NCI-H510A (cell line): ENCODE data around the gene MRRF.
"Not testable (repeated sequence)": the region's sequence is repeated elsewhere in the genome, so short reads cannot be mapped to it uniquely, and the experiment has no call there.

ENCODE experiments used
- DNase-seq: peaks from one replicate; lab custom pipeline; 2025; lab: John Stamatoyannopoulos, UW

Gene MRRF

GRCh38 chr9:122277285-122277897, 12.7 kb downstream of the MRRF start:
- no peak for DNase-seq

DNA sequence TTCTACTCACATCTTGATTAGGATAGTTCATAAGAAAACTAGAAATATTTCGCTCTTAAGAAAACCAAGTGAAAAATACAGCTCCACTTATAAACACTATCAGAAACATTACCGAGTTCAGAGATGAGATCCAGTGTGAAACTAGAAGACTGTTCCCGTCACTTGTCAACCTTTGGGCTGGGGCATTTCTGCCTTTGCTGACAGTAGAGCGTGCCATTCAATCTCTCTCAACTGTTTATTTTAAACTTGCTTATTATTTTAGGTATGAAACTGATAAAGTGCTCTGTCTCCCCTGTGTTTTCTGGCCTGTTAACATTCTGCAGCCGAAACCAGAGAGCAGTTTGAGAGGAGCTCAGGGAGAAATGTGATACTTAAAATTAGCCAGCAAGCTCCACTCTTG, 16.7 kb downstream of the MRRF start:
- DNase-seq = no peak

- DNase-seq = no peak
Measured at GRCh38 chr9:122286764-122287163, 22.1 kb downstream of the MRRF start.

- DNase-seq = no peak
Measured at GRCh38 chr9:122287214-122287720, 22.6 kb downstream of the MRRF start.

- DNase-seq = no peak
Measured at GRCh38 chr9:122291458-122291857, 26.8 kb downstream of the MRRF start.

GRCh38 chr9:122294531-122294930, 29.8 kb downstream of the MRRF start:
- DNase-seq = no peak

DNA sequence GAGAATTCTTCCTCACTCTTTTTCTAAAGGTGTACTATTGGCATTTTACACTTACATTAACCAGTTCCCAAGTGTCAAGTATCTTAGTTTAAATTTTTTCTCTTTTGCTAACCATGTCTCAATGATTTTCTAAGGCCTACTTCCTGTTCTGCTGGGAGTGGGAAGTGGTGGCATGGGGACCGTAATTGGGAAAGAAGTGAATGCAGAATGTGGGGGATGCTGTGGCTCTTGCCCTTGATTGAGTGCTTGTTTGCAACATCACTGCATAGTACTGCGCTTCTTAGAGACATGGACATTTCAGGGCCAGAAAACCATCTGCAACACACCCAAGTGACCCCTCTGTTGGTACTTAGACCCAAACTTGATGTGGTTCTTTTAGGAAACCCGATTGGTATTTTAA, 32.8 kb downstream of the MRRF start:
- no peak for DNase-seq

DNA sequence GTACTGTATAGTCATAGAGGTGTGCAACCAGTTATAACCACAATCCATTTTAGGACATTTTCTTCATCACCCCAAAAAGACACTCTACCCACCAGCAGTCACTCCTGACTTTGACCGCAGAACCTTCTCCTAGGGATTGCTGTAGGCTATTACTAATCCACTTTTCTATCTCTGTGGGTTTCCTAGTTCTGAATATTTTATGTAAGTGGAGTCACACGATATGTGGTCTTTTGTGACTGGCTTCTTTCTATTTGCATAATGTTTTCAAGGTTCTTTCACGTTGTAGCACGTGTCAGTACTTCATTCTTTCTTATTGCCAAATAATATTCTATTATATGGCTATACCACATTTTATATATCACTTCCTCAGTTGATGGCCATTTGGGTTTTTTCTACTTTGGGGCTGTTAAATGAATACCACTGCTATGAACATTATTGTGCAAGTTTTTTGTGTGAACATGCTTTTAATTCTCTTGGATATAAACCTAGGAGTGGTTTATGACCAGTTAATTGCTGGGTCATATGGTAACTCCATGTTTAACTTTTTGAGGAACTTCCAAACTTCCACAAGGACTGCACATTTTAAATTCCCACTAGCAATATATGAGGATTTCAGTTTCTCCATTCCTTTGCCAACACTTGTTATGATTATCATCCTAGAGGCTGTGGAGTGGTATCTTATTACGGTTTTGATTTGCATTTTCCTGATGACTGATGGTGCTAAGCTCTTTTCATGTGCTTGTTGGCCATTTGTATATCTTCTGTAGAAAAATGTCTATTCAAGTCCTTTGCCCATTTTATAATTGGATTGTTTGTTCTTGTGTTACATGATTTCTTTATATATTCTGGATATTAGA, 37.8 kb downstream of the MRRF start:
- DNase-seq = no peak

- DNase-seq = no peak
Measured at GRCh38 chr9:122307061-122307460, 42.4 kb downstream of the MRRF start.

GRCh38 chr9:122307925-122308324, 43.2 kb downstream of the MRRF start:
- no peak for DNase-seq

DNA sequence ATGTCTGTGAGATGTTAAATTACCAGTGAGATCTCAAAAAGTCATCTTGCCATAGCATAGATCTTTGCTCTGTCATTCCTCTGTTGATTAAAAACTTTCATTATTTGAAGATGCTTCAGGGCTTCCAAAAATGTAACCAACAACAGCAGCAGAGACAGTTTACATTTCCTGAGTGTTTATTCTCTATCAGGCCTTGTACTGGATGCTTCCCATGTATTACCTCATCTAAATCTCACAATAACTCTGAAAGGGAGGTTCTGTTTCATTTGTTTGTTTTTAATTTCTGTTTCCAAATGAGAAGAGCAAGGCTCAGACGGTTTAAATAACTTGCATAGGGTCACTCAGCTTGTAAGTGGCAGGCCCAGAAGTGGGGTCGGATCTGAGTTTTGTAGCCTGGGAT, 45.2 kb downstream of the MRRF start:
- no peak for DNase-seq

DNA sequence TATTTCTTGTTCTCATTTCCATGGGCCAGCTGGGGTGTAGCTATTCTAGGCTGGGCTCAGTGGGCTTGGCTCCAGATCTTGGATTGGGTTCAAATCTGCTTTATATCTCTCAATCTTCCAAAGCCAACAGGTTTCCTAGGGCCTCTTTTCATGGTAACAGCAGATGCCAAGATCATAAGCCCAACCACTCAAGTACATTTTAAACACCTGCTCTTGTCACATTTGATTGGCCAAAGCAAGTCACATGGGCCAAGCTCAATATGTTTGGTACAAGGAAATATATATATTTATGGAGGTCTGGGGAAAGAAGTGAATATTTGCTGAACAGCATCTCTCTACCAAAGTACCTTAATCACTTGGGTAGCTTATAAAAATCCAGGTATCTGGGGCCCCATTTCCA, 49.5 kb downstream of the MRRF start:
- DNase-seq = peak; percentile 3

GRCh38 chr9:122315534-122315933, 50.9 kb downstream of the MRRF start:
- no peak for DNase-seq

- DNase-seq = no peak
Measured at GRCh38 chr9:122318284-122318683, 53.6 kb downstream of the MRRF start.

- no peak for DNase-seq
Measured at GRCh38 chr9:122320413-122320881, 55.8 kb downstream of the MRRF start.

GRCh38 chr9:122322553-122322952, 57.9 kb downstream of the MRRF start:
- no peak for DNase-seq

DNA sequence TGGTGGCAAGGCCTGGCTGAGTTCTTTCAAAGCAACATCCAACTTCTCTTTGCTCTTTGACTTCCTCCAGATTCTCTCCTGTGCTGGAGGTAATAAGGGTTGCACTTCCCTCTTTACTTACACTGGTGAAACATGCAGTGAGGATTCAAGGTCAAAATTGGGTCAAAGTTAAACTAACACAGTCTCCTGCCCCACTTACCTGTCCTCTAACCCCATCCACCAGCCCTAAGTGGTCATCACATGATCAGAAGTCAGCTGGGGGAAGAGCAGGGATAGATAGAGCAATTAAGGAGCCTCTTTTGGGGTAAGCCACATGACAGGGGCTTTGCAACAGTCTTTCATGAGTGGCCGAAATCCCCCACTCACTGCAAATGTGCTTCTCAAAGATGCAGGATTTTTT, 60.0 kb downstream of the MRRF start:
- not testable (repeated sequence) for DNase-seq

DNA sequence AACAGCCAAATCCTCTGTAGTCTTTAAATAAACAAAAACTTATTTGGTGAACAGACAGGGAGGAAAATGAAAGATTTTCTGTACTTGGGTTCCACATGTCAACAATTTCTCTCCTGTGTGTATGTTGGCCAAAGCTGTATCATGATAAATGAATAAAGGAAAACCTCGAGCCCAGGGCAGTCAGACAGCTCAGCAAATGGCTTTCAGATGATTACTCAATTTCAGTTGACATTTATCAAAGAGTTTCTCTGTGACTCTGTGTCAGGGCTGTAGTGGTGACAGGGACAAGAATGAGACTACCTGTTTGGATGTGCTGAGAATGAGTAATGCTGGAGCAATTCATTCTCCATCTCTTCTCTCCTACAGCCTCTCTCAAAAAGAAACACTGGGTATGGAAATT, 60.4 kb downstream of the MRRF start:
- DNase-seq = no peak

- no peak for DNase-seq
Measured at GRCh38 chr9:122327175-122327574, 62.5 kb downstream of the MRRF start.

DNA sequence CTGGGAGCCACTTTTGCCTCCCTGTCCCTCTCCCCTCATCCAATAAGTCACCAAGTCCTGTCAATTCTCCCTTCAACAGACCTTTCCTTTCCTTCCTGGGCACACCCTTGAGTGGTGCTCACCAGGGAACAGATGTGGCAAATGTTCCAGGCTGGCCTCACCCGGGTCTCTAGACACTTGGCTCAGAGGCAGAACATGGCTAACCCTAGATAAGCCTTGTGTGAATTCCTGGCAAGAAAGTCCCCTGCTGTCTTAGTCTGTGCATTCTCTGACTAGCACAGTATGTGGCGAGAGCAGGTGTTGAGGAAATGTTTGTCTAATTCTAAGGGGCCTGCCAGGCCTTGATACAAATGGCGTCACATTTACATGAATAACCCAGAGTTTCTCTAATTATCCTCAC, 64.9 kb downstream of the MRRF start:
- DNase-seq = no peak

- not testable (repeated sequence) for DNase-seq
Measured at GRCh38 chr9:122330466-122330865, 65.8 kb downstream of the MRRF start.

DNA sequence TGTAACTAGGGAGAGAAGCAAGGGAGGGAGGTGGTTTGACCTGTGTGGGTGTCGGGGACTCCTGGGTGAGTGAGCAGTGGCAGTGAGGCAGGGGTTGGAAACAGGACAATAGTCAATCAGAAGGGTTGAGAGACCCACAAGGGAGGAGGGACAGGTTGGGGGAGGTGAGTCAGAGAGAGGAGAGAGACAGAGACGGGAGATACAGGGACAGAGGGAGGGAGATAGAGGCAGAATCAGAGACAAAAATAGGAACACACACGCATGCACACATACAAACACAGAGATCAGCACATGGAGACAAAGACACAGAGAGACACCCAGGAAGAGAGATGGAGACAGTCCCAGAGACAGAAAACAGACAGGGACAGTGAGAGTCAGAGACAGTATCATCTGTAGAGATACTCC, 66.8 kb downstream of the MRRF start:
- DNase-seq = no peak

DNA sequence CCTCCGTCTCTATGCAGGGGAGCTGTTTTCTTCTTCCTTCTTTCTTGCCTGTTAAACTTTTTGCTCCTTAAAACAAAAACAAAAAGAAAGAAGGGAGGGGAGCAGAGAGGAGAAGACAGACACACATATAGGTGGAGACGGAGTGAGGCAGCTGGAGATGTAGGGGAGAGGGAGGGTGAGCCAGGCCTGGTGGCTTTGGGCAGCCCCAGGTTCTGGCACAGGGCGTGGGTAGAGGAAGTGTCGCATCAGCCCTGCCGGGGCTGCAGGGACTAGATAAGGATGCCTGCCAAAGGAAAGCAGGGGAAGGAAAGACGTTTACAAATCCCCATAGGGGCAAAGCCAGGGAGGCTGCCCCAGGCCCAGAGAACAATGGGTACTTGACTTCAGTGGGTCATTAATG, 67.4 kb downstream of the MRRF start:
- no peak for DNase-seq
